KMS-11 (cell line): ENCODE results near the gene EFNA1.

Experiments
- H2AFZ ChIP-seq: fragments of 200-600 bp; sonication (generic); 2 replicates; pipeline ENCODE4 v1.6.1; 2016; ENCODE audit warnings: antibody characterized with exemption, mixed run types, low read depth
- H3K27ac ChIP-seq: fragments of 200-600 bp; sonication (generic); 2 replicates; pipeline ENCODE4 v1.6.1; 2016; ENCODE audit warnings: mild to moderate bottlenecking, mixed run types
- H3K27me3 ChIP-seq: fragments of 200-600 bp; sonication (generic); 2 replicates; pipeline ENCODE4 v1.6.1; 2017; ENCODE audit warnings: mild to moderate bottlenecking, low read depth, mixed run types, moderate library complexity; ENCODE audit not compliant: insufficient read depth
- H3K36me3 ChIP-seq: fragments of 200-600 bp; sonication (generic); 2 replicates; pipeline ENCODE4 v1.6.1; 2017; ENCODE audit warnings: mild to moderate bottlenecking, mixed run types; ENCODE audit not compliant: insufficient read depth
- H3K4me1 ChIP-seq: fragments of 200-600 bp; sonication (generic); 2 replicates; pipeline ENCODE4 v1.6.1; 2016; ENCODE audit warnings: mild to moderate bottlenecking, low read depth, mixed run types; ENCODE audit not compliant: poor library complexity, severe bottlenecking
- H3K4me2 ChIP-seq: fragments of 200-600 bp; sonication (generic); 2 replicates; pipeline ENCODE4 v1.7.0; 2016; ENCODE audit warnings: mild to moderate bottlenecking, mixed run types
- H3K4me3 ChIP-seq: fragments of 200-600 bp; sonication (generic); IDR thresholded peaks from 2 replicates; pipeline ENCODE4 v1.6.1; 2017; ENCODE audit warnings: low read depth, low read length, mixed read lengths; ENCODE audit not compliant: insufficient read depth
- H3K79me2 ChIP-seq: fragments of 200-600 bp; sonication (generic); 2 replicates; pipeline ENCODE4 v1.6.1; 2016; ENCODE audit warnings: low read depth, mixed run types; ENCODE audit not compliant: insufficient read depth
- H3K9ac ChIP-seq: fragments of 200-600 bp; sonication (generic); 2 replicates; pipeline ENCODE4 v1.6.1; 2016; ENCODE audit warnings: mild to moderate bottlenecking, mixed run types
- H4K20me1 ChIP-seq: fragments of 200-600 bp; sonication (generic); 2 replicates; pipeline ENCODE4 v1.6.1; 2016; ENCODE audit warnings: mild to moderate bottlenecking, mixed run types; ENCODE audit not compliant: insufficient read depth
- CTCF ChIP-seq: fragments of 200-600 bp; sonication (generic); conservative IDR thresholded peaks from 2 replicates; pipeline ENCODE4 v1.6.1; 2017; ENCODE audit warnings: low read depth, mild to moderate bottlenecking, antibody characterized with exemption, low read length, moderate library complexity, mixed read lengths

EFNA1 gene

GRCh38 chr1:155083865-155084721 is 43.6 kb upstream of the EFNA1 start:
- Histone ChIP-seq H4K20me1 (no peaks in the 10 kb centered on the region), H3K4me2 (peak overlapping the region; percentile 91), H3K36me3 (no peaks in the 10 kb centered on the region), H3K27ac (no peak overlapping the region), H3K9ac (no peak overlapping the region; the same call in 1 of the 2 replicates), H3K4me1 (peaks cover 69% of the 10 kb centered on the region), H3K79me2 (no peaks in the 10 kb centered on the region), H3K4me3 (peak overlapping the region; percentile 100), H3K27me3 (peaks cover 47% of the 10 kb centered on the region), H2AFZ (peak overlapping the region; percentile 89)
- no peak for TF ChIP-seq CTCF

GRCh38 chr1:155084722-155085503 is 42.8 kb upstream of the EFNA1 start:
- H3K4me2 ChIP-seq, result peak overlapping the region; percentile 91
- peak overlapping the region; percentile 89 for H2AFZ ChIP-seq
- H3K79me2 ChIP-seq, result no peaks in the 10 kb centered on the region
- peaks cover 39% of the 10 kb centered on the region for H3K27me3 ChIP-seq
- H3K4me3 ChIP-seq, result peak overlapping the region; percentile 100
- no peaks in the 10 kb centered on the region for H4K20me1 ChIP-seq
- peak overlapping the region; percentile 39 for H3K27ac ChIP-seq
- peak overlapping the region; percentile 45 for H3K9ac ChIP-seq
- H3K36me3 ChIP-seq, result no peaks in the 10 kb centered on the region
- TF ChIP-seq CTCF, result peak; percentile 99
- H3K4me1 ChIP-seq, result peaks cover 60% of the 10 kb centered on the region

- no peaks in the 10 kb centered on the region for H3K79me2 ChIP-seq
- H3K4me1 ChIP-seq, result peaks cover 53% of the 10 kb centered on the region
- no peaks in the 10 kb centered on the region for H4K20me1 ChIP-seq
- peak overlapping the region; percentile 91 for H3K4me2 ChIP-seq
- H3K4me3 ChIP-seq, result peak overlapping the region; percentile 100
- H3K27me3 ChIP-seq, result peaks cover 32% of the 10 kb centered on the region
- H3K36me3 ChIP-seq, result no peaks in the 10 kb centered on the region
- H3K9ac ChIP-seq, result peak overlapping the region; percentile 45; the same call in 1 of the 2 replicates
- no peak for TF ChIP-seq CTCF
- H3K27ac ChIP-seq, result peak overlapping the region; percentile 39
- H2AFZ ChIP-seq, result peak overlapping the region; percentile 89
These were observed 42.1 kb upstream of the EFNA1 start for GRCh38 chr1:155085504-155086127.

- Histone ChIP-seq H3K4me2 (peak overlapping the region; percentile 91), H3K27ac (peak overlapping the region; percentile 39), H3K4me1 (peaks cover 51% of the 10 kb centered on the region), H4K20me1 (no peaks in the 10 kb centered on the region), H3K4me3 (no peak overlapping the region), H3K36me3 (no peaks in the 10 kb centered on the region), H3K9ac (peak overlapping the region; percentile 45; the same call in 1 of the 2 replicates), H2AFZ (peak overlapping the region; percentile 89), H3K27me3 (peaks cover 26% of the 10 kb centered on the region), H3K79me2 (no peaks in the 10 kb centered on the region)
- peak; percentile 100 for TF ChIP-seq CTCF
These were observed 41.4 kb upstream of the EFNA1 start for GRCh38 chr1:155086128-155086741.
